ENCODE measurements around the gene GNG7. TPM values are rescaled to one million over a fixed set of nuclear protein-coding genes. Genes with fewer than 3 reads are reported as not detected.

Gene GNG7
- total RNA-seq, 1 donor from 2014 or later: 11.3 TPM

DNA sequence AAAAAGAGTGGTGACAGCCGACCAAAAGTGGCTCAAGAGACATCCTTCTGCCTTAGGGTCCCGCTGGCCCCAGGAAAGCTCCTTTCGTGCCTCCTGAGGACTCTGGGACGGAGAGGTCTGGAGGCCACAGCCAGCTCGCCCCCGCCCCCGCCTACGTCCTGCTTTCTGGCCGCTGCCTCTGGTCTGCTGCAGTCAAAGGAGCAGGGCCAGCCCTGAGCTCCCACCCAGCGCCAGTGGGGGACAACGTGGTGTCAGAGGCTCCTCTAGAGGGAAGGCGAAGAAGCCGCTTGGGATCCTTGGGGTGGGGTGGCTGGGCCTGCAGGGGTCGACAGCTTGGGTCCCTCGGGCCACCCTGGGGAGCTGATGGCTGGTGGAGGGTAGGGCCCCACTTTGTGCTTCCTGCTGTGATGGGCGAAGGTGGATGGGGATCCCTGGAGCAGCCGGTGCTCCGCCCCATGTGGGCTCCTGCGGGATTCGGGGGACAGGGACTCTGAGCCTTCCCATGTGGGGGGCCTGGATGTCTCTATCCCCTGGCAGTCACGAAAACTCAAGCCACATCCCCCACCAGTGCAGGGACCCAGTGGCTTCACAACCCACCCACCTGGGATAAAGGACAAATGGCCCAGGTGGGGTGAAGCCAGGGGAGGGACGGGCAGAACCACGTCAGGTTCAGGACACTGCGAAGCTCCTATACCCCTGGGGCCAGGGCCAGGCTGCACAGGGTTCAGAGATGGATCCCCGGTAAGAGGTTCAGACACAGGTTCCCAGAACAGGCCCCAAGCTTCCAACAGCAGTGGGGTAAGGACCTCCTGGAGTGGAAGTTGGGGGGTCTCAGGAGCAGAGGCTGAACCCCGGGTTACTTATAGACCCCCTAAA is 27.7 kb upstream of the GNG7 start:
- H3K9me3 Mint-ChIP-seq (ENCODE audit: low read depth): no peaks in the 10 kb centered on the region
- TF ChIP-seq, protein P1, sequence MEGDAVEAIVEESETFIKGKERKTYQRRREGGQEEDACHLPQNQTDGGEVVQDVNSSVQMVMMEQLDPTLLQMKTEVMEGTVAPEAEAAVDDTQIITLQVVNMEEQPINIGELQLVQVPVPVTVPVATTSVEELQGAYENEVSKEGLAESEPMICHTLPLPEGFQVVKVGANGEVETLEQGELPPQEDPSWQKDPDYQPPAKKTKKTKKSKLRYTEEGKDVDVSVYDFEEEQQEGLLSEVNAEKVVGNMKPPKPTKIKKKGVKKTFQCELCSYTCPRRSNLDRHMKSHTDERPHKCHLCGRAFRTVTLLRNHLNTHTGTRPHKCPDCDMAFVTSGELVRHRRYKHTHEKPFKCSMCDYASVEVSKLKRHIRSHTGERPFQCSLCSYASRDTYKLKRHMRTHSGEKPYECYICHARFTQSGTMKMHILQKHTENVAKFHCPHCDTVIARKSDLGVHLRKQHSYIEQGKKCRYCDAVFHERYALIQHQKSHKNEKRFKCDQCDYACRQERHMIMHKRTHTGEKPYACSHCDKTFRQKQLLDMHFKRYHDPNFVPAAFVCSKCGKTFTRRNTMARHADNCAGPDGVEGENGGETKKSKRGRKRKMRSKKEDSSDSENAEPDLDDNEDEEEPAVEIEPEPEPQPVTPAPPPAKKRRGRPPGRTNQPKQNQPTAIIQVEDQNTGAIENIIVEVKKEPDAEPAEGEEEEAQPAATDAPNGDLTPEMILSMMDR (IDR thresholded peaks at IDR 0.05; ENCODE audit: unreplicated experiment): no peak
- DNase-seq (ENCODE audit: low spot score, unreplicated experiment): no peak
- peaks cover 6% of the 10 kb centered on the region for H3K36me3 Mint-ChIP-seq (ENCODE audit: insufficient read depth)
- no peaks in the 10 kb centered on the region for H3K4me1 Mint-ChIP-seq (ENCODE audit: low read depth)
- peaks cover 23% of the 10 kb centered on the region for H3K27me3 Mint-ChIP-seq
- H3K27ac Mint-ChIP-seq: no peak overlapping the region
- no peak overlapping the region for H3K4me3 Mint-ChIP-seq (ENCODE audit: low read depth)

DNA sequence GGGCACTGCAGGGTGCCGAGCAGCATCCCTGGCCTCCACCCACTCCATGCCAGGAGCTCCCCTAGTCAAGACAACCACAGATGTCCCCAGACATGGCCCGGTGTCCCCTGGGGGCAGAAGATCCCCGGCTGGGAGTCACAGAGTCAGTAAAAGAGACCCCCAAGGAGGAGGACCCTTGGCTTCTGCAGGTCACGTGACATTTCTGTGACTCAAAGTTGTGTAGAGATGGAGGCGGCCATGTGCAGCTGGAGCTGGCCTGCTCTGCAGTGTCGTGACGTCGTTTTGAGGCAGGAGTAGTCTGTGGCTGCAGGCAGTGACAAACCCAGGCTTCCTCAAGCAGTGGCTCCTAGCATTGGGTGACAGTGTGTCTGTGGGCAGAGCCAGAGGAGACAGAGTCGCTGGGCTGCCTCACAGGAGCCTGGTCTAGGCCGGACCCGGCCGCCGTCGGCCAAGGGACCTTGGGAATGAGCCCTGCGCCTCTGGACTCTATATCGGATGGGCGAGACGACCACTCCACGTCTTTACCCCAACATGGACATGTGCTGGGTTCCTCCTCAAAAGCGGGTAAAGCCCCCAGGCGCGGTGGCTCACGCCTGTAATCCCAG is 26.4 kb upstream of the GNG7 start:
- H3K36me3 Mint-ChIP-seq (ENCODE audit: insufficient read depth): peaks cover 2% of the 10 kb centered on the region
- H3K4me3 Mint-ChIP-seq (ENCODE audit: low read depth): no peak overlapping the region
- TF ChIP-seq, protein P1 (IDR thresholded peaks at IDR 0.05; ENCODE audit: unreplicated experiment): no peak
- no peak for DNase-seq (ENCODE audit: low spot score, unreplicated experiment)
- no peaks in the 10 kb centered on the region for H3K9me3 Mint-ChIP-seq (ENCODE audit: low read depth)
- H3K4me1 Mint-ChIP-seq (ENCODE audit: low read depth): no peaks in the 10 kb centered on the region
- peaks cover 28% of the 10 kb centered on the region for H3K27me3 Mint-ChIP-seq
- no peak overlapping the region for H3K27ac Mint-ChIP-seq

GRCh38 chr19:2727640-2727944 is 25.1 kb upstream of the GNG7 start:
- TF ChIP-seq, protein P1 (IDR thresholded peaks at IDR 0.05; ENCODE audit: unreplicated experiment): no peak
- no peak overlapping the region for H3K4me3 Mint-ChIP-seq (ENCODE audit: low read depth)
- no peaks in the 10 kb centered on the region for H3K36me3 Mint-ChIP-seq (ENCODE audit: insufficient read depth)
- no peaks in the 10 kb centered on the region for H3K4me1 Mint-ChIP-seq (ENCODE audit: low read depth)
- H3K9me3 Mint-ChIP-seq (ENCODE audit: low read depth): no peaks in the 10 kb centered on the region
- H3K27ac Mint-ChIP-seq: no peak overlapping the region
- DNase-seq (ENCODE audit: low spot score, unreplicated experiment): no peak
- peaks cover 28% of the 10 kb centered on the region for H3K27me3 Mint-ChIP-seq

DNA sequence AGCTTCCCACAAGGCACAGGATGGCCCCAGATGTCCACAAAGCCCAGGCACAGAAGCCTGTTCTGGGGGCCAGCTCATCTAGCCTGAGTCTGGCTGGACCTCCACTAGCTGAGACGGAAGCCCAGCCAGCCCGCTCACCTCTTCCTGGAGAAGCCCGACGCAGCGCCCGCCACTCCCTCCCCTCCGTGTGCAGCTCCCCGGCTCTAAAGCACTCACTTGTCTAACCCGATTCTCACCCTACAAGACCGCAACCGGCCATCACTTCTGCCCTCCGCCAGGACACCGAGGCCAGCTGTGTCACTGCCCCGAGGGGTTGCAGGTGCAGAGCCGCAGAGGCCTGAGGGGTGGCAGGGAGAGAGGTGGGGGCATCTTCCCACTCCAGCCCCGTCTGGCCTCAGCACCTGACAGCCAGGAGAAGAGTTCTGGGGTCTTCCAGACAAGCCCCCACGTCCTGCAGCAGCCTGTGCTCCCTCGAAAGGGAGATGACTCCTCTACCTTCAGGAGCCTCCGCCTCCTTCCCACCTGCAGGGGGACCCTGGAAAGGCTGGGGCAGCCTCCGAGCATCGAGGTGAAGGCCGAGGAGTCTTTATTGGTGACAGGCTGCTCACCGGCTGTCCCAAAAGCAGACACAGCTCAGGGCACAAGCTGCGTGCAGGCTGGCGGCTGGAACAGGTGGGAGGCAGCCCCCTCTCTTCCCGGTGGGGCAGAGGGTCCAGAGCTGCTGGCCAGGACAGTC is 24.6 kb upstream of the GNG7 start:
- H3K36me3 Mint-ChIP-seq (ENCODE audit: insufficient read depth): no peaks in the 10 kb centered on the region
- H3K27ac Mint-ChIP-seq: no peak overlapping the region
- no peaks in the 10 kb centered on the region for H3K4me1 Mint-ChIP-seq (ENCODE audit: low read depth)
- no peak overlapping the region for H3K4me3 Mint-ChIP-seq (ENCODE audit: low read depth)
- TF ChIP-seq, protein P1 (IDR thresholded peaks at IDR 0.05; ENCODE audit: unreplicated experiment): peak; percentile 14
- no peak for DNase-seq (ENCODE audit: low spot score, unreplicated experiment)
- H3K27me3 Mint-ChIP-seq: peaks cover 28% of the 10 kb centered on the region
- no peaks in the 10 kb centered on the region for H3K9me3 Mint-ChIP-seq (ENCODE audit: low read depth)

- no peaks in the 10 kb centered on the region for H3K9me3 Mint-ChIP-seq (ENCODE audit: low read depth)
- TF ChIP-seq, protein P1 (IDR thresholded peaks at IDR 0.05; ENCODE audit: unreplicated experiment): no peak
- DNase-seq (ENCODE audit: low spot score, unreplicated experiment): no peak
- no peak overlapping the region for H3K27ac Mint-ChIP-seq
- H3K4me1 Mint-ChIP-seq (ENCODE audit: low read depth): no peaks in the 10 kb centered on the region
- H3K27me3 Mint-ChIP-seq: peaks cover 28% of the 10 kb centered on the region
- H3K36me3 Mint-ChIP-seq (ENCODE audit: insufficient read depth): no peaks in the 10 kb centered on the region
- no peak overlapping the region for H3K4me3 Mint-ChIP-seq (ENCODE audit: low read depth)
Observed at GRCh38 chr19:2726160-2726855, 23.8 kb upstream of the GNG7 start.
